Ishikawa (cell line): ENCODE measurements around the gene KCNG2.

Source experiments
- CEBPB ChIP-seq: IDR thresholded peaks from 2 replicates; pipeline ENCODE4 v1.6.1; 2012
- CREB1 ChIP-seq: IDR thresholded peaks from 2 replicates; pipeline ENCODE4 v1.6.1; 2012; ENCODE audit warnings: low read depth
- EGR1 ChIP-seq: IDR thresholded peaks from 2 replicates; pipeline ENCODE4 v1.6.1; 2012
- EP300 ChIP-seq: IDR thresholded peaks from 2 replicates; pipeline ENCODE4 v1.6.1; 2012; ENCODE audit warnings: borderline replicate concordance
- FOXM1 ChIP-seq: IDR thresholded peaks from 2 replicates; pipeline ENCODE4 v1.6.1; 2012; ENCODE audit warnings: low read depth, borderline replicate concordance
- MAX ChIP-seq: IDR thresholded peaks from 2 replicates; pipeline ENCODE4 v1.6.1; 2012
- NFIC ChIP-seq: IDR thresholded peaks from 2 replicates; pipeline ENCODE4 v1.6.1; 2012
- RAD21 ChIP-seq: IDR thresholded peaks from 2 replicates; pipeline ENCODE4 v1.6.1; 2012; ENCODE audit warnings: low read depth
- REST ChIP-seq: IDR thresholded peaks from 2 replicates; pipeline ENCODE4 v1.6.1; 2012; ENCODE audit warnings: low read depth, mild to moderate bottlenecking
- TAF1 ChIP-seq: IDR thresholded peaks from 2 replicates; pipeline ENCODE4 v1.6.1; 2012; ENCODE audit warnings: low read depth, mild to moderate bottlenecking
- TCF12 ChIP-seq: IDR thresholded peaks from 2 replicates; pipeline ENCODE4 v1.6.1; 2012; ENCODE audit warnings: low read depth
- TEAD4 ChIP-seq: IDR thresholded peaks from 2 replicates; pipeline ENCODE4 v1.6.1; 2012
- YY1 ChIP-seq: IDR thresholded peaks from 2 replicates; pipeline ENCODE4 v1.6.1; 2012; ENCODE audit warnings: low read depth
- ZBTB7A ChIP-seq: IDR thresholded peaks from 2 replicates; pipeline ENCODE4 v1.6.1; 2012; ENCODE audit warnings: low read depth
- TF ChIP-seq, protein P1 (sequence below): IDR thresholded peaks from 2 replicates; pipeline ENCODE4 v1.6.1; 2012

Gene KCNG2

GRCh38 chr18:79779700-79780190 lies 18.0 kb upstream of the KCNG2 start:
- TF ChIP-seq EP300 (no peak), EGR1 (no peak), TCF12 (no peak), ZBTB7A (no peak), REST (no peak), CEBPB (no peak), NFIC (no peak), TAF1 (no peak), FOXM1 (no peak), TEAD4 (no peak), YY1 (no peak), CREB1 (no peak), MAX (no peak), RAD21 (no peak)
- TF ChIP-seq, protein P1, sequence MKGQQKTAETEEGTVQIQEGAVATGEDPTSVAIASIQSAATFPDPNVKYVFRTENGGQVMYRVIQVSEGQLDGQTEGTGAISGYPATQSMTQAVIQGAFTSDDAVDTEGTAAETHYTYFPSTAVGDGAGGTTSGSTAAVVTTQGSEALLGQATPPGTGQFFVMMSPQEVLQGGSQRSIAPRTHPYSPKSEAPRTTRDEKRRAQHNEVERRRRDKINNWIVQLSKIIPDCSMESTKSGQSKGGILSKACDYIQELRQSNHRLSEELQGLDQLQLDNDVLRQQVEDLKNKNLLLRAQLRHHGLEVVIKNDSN = no peak

- no peak for TF ChIP-seq FOXM1
- no peak for TF ChIP-seq TEAD4
- TF ChIP-seq CREB1 = no peak
- TF ChIP-seq MAX = no peak
- TF ChIP-seq RAD21 = no peak
- TF ChIP-seq TAF1 = no peak
- no peak for TF ChIP-seq ZBTB7A
These were observed 17.2 kb upstream of the KCNG2 start for GRCh38 chr18:79780547-79780946.

DNA sequence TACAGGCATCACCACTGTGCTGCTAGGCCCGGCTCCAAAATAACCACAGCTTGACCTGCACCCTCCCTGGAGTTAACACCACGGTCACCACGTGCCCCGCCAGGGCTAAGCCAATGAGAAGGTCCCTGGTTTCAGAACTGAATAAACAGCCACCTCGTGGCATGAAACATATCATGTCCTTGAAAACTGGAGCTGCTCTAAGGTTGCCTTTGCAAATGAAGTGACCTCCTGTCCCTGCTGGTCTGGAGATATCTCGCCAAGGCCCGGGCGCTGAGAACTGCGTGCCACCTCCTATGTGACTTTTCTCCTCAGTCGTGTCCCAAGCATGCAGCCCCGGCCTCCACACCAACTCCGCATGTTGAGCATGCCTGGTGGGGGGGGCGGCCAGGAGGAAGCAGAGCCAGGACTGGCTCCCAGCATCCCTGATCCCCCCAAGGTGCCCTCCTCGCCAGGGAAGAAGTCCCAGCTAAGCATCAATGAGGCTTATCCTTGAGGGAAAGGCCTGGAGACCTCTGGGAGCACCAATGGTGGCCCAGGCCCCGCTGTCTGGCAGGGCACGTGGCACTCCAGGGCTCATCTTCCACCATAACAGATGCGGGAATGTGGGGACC lies 16.3 kb upstream of the KCNG2 start:
- TF ChIP-seq TEAD4 (no peak), MAX (no peak), RAD21 (no peak), ZBTB7A (no peak), TCF12 (no peak), TAF1 (no peak), CREB1 (no peak), EGR1 (no peak), CEBPB (no peak), YY1 (no peak), NFIC (no peak)

DNA sequence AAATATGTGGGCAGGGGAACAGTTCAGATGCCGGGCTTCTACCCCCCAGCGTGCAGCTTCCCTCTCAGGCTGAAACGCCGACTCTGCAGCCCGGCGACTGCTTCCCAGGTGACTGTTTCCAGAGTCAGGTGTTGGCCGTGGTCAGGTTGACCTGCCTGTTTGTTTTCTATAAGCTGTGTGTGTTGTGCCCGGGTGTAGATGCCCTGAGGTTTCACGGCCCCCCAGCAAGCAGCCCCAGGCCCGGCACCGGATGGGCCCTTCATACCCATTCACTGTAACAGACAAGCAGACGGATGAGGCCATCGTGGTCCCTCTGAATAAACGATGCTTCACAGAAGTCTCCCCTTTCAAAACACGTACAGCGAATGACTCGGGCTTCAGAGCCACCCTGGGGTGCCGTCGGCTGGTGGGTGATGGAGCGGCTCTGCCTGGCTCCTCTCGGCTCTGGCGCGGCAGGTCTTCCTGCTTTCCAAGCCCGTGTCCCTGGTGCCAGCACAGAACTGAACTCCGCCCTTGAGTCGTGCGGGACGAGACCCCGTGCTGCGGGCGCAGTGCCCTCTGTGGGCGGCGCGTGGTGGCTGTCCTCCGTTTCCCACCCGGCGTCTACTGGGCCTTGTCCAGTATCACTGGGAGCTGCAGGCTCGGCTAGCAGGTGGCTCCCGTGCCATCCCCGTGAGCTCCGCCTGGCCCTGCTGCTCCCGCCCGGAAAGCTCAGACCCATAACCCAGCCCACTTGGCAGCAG lies 15.0 kb upstream of the KCNG2 start:
- TF ChIP-seq FOXM1 (no peak), CREB1 (no peak), RAD21 (peak; percentile 16; the same call in 1 of the 2 replicates), NFIC (no peak), MAX (0 out of 2 replicates have a peak, but pooled peaks have one; percentile 13), CEBPB (no peak)
- TF ChIP-seq, protein P1 = no peak

GRCh38 chr18:79784071-79784913 lies 13.4 kb upstream of the KCNG2 start:
- TF ChIP-seq RAD21 (no peak), ZBTB7A (0 out of 2 replicates have a peak, but pooled peaks have one; percentile 56), CREB1 (peak; percentile 57), FOXM1 (no peak), TEAD4 (no peak), MAX (no peak), EP300 (no peak)
- TF ChIP-seq, protein P1 = peak; percentile 69
